ENCODE measurements around the gene ISCU.

DNA sequence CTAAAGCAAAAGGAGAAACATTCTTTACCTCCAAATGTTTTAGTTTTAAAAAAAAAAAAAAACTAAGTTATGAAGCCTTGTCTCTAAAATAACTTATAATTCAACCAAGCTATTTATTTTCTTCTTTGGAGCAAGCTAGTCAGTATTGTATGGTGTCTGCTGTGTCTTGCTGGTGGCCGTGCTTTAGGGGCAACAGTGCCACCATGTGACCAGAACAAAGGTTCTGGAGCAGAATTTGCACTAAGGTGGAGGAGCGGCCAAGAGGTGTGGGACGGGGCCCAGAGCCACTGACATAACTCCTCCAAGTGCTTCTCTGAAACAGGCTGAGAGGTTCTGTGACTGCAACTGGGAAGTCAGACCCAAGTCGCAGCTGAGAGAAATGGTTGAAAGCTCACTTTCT lies 42.8 kb upstream of the ISCU start:
- no peak for TF ChIP-seq POLR2AphosphoS5 (IDR thresholded peaks at IDR 0.05)
- no peak for TF ChIP-seq EP300 (IDR thresholded peaks at IDR 0.05)
- TF ChIP-seq, protein P1, sequence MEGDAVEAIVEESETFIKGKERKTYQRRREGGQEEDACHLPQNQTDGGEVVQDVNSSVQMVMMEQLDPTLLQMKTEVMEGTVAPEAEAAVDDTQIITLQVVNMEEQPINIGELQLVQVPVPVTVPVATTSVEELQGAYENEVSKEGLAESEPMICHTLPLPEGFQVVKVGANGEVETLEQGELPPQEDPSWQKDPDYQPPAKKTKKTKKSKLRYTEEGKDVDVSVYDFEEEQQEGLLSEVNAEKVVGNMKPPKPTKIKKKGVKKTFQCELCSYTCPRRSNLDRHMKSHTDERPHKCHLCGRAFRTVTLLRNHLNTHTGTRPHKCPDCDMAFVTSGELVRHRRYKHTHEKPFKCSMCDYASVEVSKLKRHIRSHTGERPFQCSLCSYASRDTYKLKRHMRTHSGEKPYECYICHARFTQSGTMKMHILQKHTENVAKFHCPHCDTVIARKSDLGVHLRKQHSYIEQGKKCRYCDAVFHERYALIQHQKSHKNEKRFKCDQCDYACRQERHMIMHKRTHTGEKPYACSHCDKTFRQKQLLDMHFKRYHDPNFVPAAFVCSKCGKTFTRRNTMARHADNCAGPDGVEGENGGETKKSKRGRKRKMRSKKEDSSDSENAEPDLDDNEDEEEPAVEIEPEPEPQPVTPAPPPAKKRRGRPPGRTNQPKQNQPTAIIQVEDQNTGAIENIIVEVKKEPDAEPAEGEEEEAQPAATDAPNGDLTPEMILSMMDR (IDR thresholded peaks at IDR 0.05): no peak
